GM12891 (cell line): ENCODE results near the gene TCFL5.

Experiments used
- POLR2A ChIP-seq: IDR thresholded peaks from 2 replicates; pipeline ENCODE4 v1.6.1; 2011; ENCODE audit warnings: low read depth, low read length, control low read depth
- POLR2AphosphoS5 ChIP-seq: IDR thresholded peaks from 2 replicates; pipeline ENCODE4 v1.6.1; 2011; ENCODE audit warnings: low read depth, low read length, control low read depth
- SPI1 ChIP-seq: IDR thresholded peaks from 2 replicates; pipeline ENCODE4 v1.6.1; 2011; ENCODE audit warnings: low read depth, low read length, control low read depth
- TAF1 ChIP-seq: IDR thresholded peaks from 2 replicates; pipeline ENCODE4 v1.6.1; 2011; ENCODE audit warnings: low read depth, low read length, control low read depth

DNA sequence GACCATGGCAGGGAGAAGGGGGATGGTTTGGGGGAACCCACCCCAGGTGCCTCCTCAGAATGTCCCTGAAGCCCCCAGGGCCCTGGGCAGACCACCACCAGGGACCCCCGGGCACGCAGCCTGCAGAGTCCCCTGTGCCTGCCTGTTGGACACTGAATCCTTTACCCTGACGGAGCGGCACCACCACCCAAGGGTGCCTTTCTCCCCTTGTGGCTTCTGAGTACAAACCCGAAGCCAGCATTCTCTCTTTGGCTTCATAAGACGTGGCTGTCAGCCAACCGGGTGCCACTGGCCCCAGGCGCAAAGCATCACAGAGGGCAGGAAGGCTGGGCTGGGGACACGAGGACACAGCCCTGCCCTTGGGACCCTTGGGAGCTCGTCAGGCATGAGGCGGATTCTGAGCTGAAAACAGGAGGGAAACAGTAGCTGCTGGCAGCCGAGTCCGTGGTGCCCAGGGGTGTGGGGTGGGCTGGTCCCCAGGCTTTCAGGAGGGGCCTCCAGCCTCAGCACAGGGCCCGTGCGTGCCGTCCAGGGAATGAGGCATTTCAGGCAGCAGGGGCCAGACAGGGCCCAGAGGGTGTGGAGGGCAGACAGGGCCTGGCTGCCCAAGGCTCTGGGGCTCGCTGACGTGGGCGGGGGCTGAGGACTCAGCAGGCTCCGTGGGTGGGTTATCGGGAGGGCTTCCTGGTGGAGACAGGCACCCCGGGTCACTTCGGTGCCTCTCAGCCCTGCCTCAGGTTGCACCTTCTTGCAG, 41.2 kb downstream of the TCFL5 start:
- TF ChIP-seq POLR2A = no peak
- no peak for TF ChIP-seq SPI1
- TF ChIP-seq POLR2AphosphoS5 = no peak
- no peak for TF ChIP-seq TAF1
